ENCODE data around the gene COL8A1. TPM values are rescaled to one million over a fixed set of nuclear protein-coding genes. Genes with fewer than 3 reads are reported as not detected.

The COL8A1 gene
- total RNA-seq, 1 donor from 2014 or later: 0.75 TPM

DNA sequence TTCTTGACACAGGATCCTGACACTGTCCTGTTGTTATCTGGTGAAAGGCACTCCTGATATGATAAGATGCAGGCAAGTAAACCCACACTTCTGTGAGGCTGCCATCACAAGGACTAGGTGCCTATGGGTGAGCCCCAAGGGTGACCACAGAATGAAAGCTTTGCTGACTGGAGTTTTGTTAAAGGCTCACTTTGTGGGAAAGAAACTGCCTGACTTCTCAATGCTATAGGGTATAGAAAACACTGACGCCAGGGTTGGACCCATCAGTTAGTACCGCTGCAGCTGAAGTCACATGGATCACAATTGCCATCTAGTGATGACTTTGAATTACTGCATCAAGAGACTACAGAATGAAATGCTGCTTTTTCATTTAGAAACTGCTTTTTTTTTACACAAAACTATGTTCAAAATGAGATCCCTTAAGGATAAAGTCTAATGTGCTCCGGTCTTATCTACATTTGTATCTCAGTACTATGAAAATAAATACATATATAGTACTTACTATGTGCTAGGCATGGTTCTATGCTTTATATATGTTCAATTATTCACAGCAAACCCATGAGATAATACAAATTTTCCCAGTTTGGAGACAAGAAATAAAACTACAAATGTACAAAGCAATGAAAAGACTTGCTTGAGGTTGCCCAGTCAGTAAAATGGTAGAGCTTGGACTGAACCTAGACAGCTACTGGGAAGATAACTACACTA, 115.0 kb downstream of the COL8A1 start:
- DNase-seq (ENCODE audit: low spot score): no peak
- ATAC-seq: peak; percentile 85

DNA sequence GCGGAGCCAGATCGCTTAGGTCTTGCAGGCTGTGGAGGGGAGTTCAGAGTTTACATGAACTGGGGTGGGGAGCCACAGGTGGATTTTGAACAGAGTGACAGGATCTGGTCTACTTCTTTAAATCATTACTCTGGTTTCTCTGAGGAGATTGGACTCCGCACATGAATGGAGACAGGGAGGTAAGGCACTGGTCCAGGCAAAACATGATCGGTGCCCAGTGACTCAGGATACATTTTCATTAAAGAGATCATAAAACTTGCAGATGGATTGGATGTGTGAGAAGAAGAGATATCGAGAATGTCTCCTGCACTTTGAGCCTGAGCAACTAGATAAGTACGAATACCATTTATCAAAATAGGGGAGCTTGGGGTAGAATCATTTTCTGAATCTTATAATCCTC, 117.4 kb downstream of the COL8A1 start:
- ATAC-seq (no peak), DNase-seq (ENCODE audit: low spot score) (no peak)

DNA sequence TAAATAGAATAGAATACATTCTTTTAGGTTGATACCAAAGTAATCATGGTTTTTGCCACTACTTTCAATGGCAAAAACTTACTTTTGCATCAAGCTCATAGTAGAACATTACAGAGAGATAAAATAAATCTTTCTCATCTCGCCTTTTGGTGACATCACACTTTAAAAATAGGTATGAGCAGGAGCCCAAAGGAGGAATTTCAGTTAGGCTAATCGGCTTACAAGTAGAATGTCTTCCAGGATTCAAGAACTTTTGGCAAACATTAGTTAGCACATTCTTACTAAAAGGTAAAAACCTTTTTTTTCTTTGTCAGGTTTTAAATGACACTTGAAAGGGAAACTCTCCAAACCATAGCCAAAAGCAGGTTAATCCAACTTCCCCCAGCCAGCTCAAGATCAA, 119.6 kb downstream of the COL8A1 start:
- DNase-seq (ENCODE audit: low spot score): no peak
- no peak for ATAC-seq

DNA sequence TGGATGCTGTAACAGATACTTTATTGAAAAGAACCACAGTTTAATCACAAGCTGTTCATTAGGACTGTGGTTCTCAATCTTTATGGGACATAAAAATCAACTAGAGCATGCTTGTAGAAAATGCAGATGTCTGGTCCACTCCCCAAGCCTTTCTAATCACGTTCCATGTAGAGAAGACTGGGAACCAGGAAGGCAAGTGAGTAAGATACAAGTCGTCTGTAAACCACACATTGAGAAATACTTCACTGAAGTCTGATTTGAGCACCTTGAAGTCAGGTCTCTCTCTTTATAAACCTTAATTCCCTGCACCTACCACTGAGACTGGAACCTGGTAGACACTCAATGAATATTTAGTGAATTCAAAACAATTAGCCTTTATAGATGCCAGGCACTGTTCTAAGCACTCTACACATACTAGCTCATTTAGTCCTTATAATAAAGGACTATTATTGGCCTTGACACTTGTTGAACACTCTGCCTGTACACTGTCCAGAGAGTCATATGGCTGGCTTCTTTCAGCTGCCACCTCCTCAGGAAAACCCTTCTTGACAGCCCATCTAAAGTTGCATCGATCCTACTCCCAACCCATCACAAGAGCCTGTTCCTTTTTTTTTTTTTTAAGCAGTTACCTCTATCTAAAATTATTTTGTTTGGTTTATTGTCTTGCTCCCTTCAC, 120.2 kb downstream of the COL8A1 start:
- no peak for DNase-seq (ENCODE audit: low spot score)
- ATAC-seq: no peak

DNA sequence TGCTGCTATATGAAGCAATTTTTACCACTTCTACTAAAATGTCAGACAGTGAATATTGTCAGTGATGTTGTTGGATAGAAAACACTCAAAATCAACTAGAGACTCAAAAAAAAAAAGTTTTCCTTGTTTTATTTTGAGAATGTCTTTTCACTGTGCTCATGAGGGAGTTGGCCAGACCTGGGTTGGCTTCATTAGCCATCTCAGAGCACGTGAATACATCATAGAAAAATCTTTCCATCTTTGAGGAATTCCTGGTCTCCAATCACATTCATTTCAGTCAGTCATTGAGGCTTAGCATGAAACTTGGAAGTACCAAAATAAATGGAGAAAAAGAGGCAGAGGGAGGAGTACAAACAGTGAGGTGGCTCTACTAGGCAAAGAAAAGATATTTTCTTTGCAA, 121.6 kb downstream of the COL8A1 start:
- DNase-seq (ENCODE audit: low spot score): no peak
- ATAC-seq: no peak

DNA sequence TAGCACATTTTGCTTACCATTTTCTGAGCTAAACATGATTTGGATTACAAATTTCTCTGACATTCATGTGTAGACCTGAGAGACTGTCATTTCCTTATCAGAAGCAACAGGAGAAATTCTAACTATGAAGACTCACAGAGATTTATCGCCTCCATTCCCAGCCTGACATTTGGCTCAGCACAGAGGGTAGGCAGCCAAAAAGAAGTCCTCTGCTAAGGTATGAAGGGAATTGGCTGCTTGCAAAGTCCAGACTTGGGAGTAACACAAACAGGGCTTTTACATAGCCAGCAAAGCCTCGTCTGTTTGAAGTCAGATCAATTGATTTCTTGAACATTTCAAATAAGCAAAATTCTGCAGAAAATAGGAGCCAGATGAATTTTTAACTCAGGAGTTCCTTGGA, 122.2 kb downstream of the COL8A1 start:
- no peak for DNase-seq (ENCODE audit: low spot score)
- no peak for ATAC-seq

DNA sequence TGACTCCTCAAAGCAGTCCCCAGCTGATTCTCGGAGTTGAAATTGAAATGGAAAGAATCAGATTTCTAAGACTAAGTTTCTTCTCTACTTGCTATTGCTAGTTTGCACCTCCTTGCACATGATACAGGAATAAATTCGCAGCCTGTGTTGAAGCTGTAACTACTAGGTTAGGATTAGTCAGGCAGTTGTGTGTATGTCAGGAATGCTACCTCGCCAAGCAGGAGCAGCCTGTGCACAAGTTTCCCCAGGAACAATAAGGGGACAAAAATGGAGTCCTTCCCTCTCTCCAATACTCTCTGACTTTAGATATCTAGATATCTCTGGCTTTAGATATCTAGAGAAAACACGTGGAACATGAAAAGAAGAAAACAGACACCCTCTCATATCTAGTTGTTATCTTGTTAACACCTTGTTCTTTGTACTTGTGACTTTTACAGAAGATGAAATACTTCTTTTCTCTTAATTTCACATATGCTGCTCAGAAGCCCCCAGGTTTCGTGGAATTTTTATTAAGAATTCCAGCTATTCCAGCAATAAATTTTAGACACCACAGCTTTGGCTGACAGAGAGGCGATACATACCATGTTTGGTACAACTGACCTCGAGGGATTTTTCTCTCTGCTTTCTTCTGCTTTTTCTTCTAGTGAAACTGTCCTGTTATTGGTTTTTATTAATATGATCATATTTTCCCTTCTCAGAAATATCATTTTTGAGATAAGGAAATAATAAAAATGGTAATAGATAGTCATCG, 123.2 kb downstream of the COL8A1 start:
- no peak for ATAC-seq

DNA sequence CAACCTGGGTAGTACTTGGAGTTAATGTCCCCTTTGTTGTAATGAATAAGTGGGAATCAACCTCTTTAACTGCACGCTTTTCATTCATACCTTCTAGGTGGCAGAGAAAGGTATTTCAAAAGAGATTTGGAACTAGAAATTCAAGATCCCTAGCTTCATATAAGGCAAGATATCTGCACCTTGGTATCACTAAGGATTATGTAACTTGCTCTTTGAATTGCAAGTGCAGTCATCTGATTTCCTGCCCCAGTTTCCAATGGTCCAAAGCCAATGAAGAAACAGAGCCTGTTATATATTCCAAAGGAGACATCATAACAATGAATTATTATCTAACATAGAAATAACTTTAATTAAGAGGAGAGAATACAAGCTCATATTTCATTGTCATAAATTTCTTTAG, 124.5 kb downstream of the COL8A1 start:
- ATAC-seq (no peak), DNase-seq (ENCODE audit: low spot score) (no peak)

More for the DNA sequence above, 123.2 kb downstream of the COL8A1 start:
- DNase-seq (ENCODE audit: low spot score): no peak

DNA sequence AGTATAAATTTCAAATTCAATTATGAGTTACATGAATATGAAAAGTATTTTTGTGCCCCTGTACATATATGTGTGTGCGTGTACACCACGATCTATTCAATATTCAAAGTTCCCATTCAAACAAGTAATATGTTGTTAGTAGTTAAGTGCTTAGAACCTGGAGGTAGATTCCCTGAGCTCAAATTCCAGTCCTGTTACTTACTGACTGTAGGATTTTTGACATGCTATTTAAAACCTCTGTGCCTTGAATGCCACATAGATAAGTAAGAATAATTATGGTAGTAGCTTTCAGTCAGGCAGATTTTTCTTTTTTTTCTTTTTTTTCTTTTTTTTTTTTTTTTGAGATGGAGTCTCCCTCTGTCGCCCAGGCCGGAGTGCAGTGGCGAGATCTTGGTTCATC, 126.0 kb downstream of the COL8A1 start:
- DNase-seq (ENCODE audit: low spot score): no peak

DNA sequence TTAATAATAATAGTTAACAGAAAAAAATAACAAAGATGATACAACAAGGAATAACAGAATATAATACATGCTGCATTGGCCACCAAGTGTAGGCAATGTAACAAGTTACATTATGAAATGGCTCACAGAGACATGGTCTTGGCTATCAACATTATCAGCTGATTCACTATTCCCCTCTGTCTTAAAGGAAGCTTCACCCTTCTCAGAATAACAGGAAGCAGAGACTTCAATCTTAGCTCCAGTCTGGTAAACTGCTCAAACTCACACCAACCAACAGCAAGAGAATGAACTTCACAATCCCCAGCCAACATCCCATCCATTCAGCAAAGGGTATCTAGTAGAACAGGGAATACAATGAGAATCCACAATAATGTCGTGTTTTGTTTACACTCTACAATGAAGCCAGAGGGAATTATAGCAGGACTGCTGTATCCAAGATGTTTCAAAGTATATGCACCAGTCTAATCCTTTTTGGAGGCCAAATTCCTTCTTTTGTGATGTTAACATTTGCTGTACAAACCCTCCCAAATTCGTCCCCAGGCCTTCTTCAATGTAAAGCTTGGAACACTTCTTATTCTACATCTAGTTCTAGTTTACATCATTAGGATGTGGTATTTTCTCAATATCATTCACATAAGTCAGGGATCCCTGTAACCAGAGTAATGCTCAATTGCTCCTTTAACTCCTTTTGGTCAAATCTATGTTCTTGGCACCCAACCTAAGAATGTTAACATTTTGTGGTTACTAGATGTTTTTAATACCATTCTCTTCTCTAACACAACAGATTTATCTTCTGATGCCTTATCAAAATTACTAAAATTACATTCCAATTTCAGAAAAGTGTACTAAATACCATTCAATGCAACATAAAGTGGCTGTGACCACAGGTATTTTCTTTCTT, 126.9 kb downstream of the COL8A1 start:
- DNase-seq (ENCODE audit: low spot score) (no peak), ATAC-seq (no peak)

More for the DNA sequence above, 126.0 kb downstream of the COL8A1 start:
- no peak for ATAC-seq

DNA sequence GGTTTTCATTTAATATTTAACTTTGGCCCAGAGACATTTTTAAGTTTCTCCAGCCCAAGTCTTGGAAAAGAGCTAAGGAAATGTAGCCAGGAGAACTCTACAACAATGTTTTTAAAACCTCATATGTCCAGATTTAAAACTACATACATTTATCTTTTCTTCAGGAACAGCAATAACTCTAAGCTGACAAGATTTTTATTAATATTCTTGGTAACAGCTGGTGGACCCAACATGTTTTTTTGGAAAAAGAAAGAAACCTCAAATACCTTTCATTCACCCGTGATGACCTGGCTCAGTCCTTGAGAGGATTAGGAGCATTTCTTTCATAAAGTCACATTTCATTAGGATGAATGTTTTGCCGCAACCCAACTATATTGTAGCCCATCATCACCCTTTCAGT, 128.9 kb downstream of the COL8A1 start:
- ATAC-seq (no peak), DNase-seq (ENCODE audit: low spot score) (no peak)

DNA sequence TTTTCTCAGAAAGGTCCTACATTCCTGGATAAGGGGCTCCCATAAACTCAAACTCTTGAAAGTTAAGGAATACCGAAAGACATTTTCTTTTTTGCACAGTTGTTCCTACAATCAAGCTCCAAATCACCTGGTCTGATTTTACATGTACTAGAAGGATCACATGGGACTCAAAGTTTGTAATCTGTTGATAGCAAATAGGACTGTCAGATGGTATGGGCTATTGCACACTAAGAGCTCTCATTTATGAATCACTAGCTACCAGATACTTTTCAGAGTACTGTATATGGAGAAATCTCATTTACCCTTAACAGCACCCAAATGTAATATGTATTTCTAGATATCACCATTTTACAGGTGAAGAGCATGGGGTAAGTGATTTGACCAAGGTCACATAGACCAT, 129.7 kb downstream of the COL8A1 start:
- no peak for DNase-seq (ENCODE audit: low spot score)

DNA sequence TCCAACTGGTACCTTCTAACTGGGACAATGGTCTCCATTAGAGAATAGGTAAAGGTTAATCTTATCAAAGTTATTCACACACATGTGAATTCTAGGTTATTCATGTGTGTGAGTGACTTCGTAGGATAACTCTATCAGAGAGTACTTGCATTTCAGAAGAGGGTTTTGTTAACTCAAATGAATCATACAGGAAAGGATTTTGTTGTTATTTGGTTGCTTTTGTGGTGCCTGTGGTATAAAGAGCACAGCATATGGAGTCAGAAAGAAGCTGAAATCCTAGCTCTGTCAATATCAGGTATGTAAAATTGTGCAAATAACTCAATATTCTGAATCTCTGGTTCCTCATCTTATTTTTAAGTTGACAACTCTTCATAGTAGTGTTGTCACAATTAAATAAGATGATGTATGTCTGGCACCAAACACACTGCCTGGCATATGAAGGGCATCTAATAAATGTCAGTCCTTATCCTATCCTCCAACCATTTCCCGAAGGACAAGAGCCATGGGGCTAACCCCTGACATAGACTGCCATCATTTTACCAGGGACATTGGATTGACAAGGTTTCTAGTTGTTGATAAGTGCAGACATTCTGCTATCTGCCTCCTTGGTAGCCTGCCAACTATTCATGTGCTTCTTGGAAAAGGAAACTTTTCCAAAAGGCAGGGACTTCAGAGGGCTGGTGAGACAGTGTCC, 130.6 kb downstream of the COL8A1 start:
- DNase-seq (ENCODE audit: low spot score) (no peak), ATAC-seq (no peak)

More for the DNA sequence above, 129.7 kb downstream of the COL8A1 start:
- no peak for ATAC-seq

DNA sequence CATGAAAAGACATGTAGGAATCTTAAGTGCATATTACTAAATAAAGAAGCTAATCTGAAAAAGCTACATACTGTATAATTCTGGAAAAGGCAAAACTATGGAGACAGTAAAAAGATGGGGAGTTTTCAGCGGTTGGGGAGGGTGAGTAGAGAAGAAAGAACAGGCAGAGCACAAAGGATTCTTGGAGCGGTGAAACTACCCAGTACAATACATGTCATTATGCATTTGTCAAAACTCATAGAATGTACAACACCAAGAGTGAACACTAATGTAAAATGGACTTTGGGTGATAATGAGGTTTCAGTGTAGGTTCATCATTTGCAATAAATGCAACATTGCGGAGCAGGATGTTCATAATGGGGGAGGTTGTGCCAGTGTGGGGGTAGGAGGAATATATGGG, 133.8 kb downstream of the COL8A1 start:
- no peak for ATAC-seq

DNA sequence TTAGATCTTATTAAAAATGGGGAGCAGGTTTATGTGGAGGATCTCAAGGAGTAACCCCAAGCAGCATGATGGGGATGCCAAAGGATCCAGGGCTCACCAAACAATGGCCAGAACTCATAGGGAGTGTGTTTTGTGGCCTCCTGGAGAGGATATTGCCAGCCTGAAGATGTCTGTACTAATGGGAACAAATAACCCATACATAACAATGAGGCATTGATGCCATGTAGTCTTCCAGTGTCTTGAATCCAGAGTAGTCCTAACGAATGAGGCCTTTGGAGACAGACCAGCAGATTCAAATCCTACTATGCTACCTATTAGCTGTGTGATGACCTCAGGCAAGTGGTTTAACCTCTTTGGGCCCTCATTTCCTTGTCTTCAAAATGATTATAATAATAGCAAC, 134.3 kb downstream of the COL8A1 start:
- no peak for ATAC-seq
- no peak for DNase-seq (ENCODE audit: low spot score)

More for the DNA sequence above, 133.8 kb downstream of the COL8A1 start:
- DNase-seq (ENCODE audit: low spot score): no peak

DNA sequence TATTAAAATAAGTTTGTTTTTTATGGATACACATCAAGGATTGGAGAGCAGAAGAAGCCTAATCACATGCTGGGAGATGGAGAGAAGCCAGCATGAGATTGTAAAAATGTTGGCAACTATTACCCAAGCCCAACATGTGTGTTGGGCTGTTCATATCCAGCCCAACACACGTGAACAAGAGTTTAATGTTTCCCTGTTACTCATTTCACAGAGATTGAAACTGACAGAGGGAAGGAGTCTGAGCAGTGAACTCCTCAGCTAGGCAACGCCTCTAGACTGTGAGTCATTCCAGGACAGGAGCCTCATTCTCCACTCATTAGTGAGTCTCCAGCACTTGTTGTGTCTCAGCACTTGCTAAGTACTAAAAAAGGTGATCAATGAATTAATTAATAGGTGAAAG, 136.1 kb downstream of the COL8A1 start:
- ATAC-seq (no peak), DNase-seq (ENCODE audit: low spot score) (no peak)

DNA sequence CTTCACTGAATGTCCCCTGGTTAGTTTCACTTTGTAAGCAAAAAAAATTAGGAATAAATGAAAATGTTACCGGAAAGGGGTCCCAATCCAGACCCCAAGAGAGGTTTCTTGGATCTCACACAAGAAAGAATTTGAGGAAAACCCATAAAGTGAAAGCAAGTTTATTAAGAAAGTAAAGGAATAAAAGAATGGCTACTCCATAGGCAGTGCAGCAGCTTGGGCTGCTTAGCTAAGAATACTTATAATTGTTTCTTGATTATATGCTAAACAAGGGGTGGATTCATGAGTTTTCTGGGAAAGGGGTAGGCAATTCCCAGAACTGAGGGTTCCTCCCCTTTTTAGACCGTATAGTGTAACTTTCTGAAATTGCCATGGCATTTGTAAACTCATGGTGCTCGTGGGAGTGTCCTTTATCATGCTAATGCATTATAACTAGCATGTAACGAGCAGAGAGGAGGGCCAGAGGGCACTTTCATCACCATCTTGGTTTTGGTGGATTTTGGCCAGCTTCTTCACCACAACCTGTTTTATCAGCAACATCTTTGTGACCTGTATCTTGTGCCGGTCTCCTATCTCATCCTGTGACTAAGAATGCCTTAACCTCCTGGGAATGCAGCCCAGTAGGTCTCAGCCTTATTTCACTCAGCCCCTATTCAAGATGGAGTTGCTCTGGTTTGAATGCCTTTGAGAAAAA, 138.3 kb downstream of the COL8A1 start:
- DNase-seq (ENCODE audit: low spot score) (no peak), ATAC-seq (no peak)

DNA sequence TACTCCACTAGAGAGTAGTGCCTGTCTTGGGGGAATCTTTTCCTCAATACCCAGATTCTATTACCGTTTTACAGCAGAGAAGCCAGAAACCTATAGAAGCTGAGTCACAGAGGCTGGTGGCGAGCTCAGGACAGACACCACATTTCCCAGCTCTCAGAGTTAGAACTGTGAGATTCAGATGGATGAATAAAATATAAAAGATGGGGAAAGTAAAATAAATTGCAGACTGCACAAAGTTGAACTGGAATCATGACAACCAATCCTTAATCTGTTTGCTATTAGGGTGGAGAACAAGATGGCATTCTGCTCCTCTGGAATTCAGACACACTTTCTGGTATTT, 138.8 kb downstream of the COL8A1 start:
- ATAC-seq: no peak
- DNase-seq (ENCODE audit: low spot score): no peak

DNA sequence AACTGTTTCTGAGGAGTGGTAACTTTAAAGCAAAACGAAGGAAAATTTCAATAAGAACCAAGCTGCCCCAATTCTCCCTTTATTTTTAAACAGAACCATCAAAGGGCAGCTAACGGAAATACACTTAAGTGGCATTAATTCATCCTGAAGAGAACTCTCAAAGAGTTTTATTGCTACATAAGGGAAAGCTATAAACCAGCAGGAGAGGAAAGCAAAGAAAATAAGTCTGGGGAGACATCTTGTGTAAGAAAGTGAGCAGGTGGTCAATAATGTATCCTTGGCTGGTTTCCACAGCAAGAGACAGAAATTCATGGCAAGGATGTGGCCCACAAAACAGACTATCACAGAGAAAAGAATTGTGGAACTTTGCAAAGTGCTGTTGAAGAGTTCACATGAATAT, 139.3 kb downstream of the COL8A1 start:
- ATAC-seq (no peak), DNase-seq (ENCODE audit: low spot score) (no peak)

DNA sequence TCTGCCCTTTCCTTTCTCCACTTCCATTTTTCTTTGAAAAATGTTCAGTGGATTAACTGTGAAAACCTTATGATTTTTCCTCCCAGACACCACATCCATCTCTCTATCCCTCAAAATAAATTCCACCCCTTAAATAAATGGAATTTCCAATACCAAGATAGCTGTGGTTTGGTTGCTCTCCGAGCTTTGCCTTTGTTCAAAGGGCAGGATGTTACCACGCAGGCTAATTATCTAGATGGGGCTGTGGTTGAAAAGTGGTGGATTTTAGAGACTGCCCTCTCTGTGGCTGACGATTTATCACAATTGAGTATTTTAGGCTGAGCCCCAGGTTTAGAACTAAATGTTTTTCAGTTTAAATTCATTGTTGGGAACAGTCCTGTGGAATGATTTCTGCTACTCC, 142.4 kb downstream of the COL8A1 start:
- no peak for ATAC-seq

More for the DNA sequence above, 142.4 kb downstream of the COL8A1 start:
- DNase-seq (ENCODE audit: low spot score): no peak

All from left lobe of liver (tissue), 2 donors.